HG03342 (cell line): ENCODE results near the gene ERI3.
A peak's percentile ranks its signal among the peaks of the same experiment; 100 is the strongest.

Experiments
- ATAC-seq: cut with Tn5 transposase; IDR thresholded peaks from one replicate; pipeline ENCODE4 v1.9.1; 2021; ENCODE audit warnings: mild to moderate bottlenecking, moderate library complexity; ENCODE audit not compliant: unreplicated experiment

ERI3 gene

GRCh38 chr1:44354840-44355581 lies at the start of gene ERI3:
Gene ERI3 (minus strand): TSS chr1:44355257. CDS start chr1:44355026, 231 bp downstream.
- ATAC-seq, result peak; percentile 97

GRCh38 chr1:44401256-44402228 lies 46.5 kb upstream of the ERI3 start:
- ATAC-seq, result no peak

GRCh38 chr1:44390277-44390676 lies 35.2 kb upstream of the ERI3 start:
- ATAC-seq, result no peak

- ATAC-seq, result no peak
Observed at GRCh38 chr1:44389437-44389836, 34.4 kb upstream of the ERI3 start.

- no peak for ATAC-seq
Observed at GRCh38 chr1:44388551-44388950, 33.5 kb upstream of the ERI3 start.

GRCh38 chr1:44380666-44381177 lies 25.7 kb upstream of the ERI3 start:
- no peak for ATAC-seq

- ATAC-seq, result no peak
Observed at GRCh38 chr1:44377925-44378784, 23.1 kb upstream of the ERI3 start.

GRCh38 chr1:44375547-44375946 lies 20.5 kb upstream of the ERI3 start:
- no peak for ATAC-seq

- ATAC-seq, result no peak
Observed at GRCh38 chr1:44371206-44371605, 16.1 kb upstream of the ERI3 start.

GRCh38 chr1:44368471-44369151 lies 13.6 kb upstream of the ERI3 start:
- ATAC-seq, result no peak

- ATAC-seq, result no peak
Observed at GRCh38 chr1:44367944-44368343, 12.9 kb upstream of the ERI3 start.

- ATAC-seq, result no peak
Observed at GRCh38 chr1:44366371-44366975, 11.4 kb upstream of the ERI3 start.

- no peak for ATAC-seq
Observed at GRCh38 chr1:44361478-44361877, 6.4 kb upstream of the ERI3 start.

- no peak for ATAC-seq
Observed at GRCh38 chr1:44359234-44359935, 4.3 kb upstream of the ERI3 start.

GRCh38 chr1:44357710-44358109 lies 2.7 kb upstream of the ERI3 start:
- ATAC-seq, result no peak

GRCh38 chr1:44355582-44356305 lies 687 bp upstream of the ERI3 start:
- ATAC-seq, result no peak

- ATAC-seq, result no peak
Observed at GRCh38 chr1:44354268-44354839, 703 bp downstream of the ERI3 start.

GRCh38 chr1:44353604-44354003 lies 1.5 kb downstream of the ERI3 start:
- ATAC-seq, result no peak
